ENCODE data around the gene LRRC18. TPM values are rescaled to one million over a fixed set of nuclear protein-coding genes. Genes with fewer than 3 reads are reported as not detected.

The LRRC18 gene
- total and polyA plus RNA-seq, 5 donors from 2014 or later, result not detected

- Mint-ChIP-seq H3K36me3 (no peaks in the 10 kb centered on the region), H3K4me3 (no peak overlapping the region), H3K27ac (no peak overlapping the region), H3K27me3 (no peaks in the 10 kb centered on the region), H3K4me1 (no peaks in the 10 kb centered on the region), H3K9me3 (no peaks in the 10 kb centered on the region)
- no peaks in the 10 kb centered on the region for H3K9me3 ChIP-seq (ENCODE audit: control insufficient read depth in 2 of 2, low read length in 2 of 2)
- H3K27me3 ChIP-seq (ENCODE audit: control insufficient read depth, insufficient read depth, low read length), result no peaks in the 10 kb centered on the region
- DNase-seq (no peak), ATAC-seq (ENCODE audit: low read depth in 2 of 2) (no peak)
- H3K4me3 ChIP-seq (ENCODE audit: low read depth, low read length), result no peak overlapping the region
- H3K4me1 ChIP-seq (ENCODE audit: control insufficient read depth, insufficient read depth, low read length, poor library complexity, severe bottlenecking), result no peaks in the 10 kb centered on the region
- no peaks in the 10 kb centered on the region for H3K36me3 ChIP-seq (ENCODE audit: control insufficient read depth, insufficient read depth, low read length)
- no peak overlapping the region for H3K27ac ChIP-seq (ENCODE audit: insufficient read depth, low read length, poor library complexity, severe bottlenecking)
These were observed 36.5 kb downstream of the LRRC18 start for GRCh38 chr10:48903151-48903550.

DNA sequence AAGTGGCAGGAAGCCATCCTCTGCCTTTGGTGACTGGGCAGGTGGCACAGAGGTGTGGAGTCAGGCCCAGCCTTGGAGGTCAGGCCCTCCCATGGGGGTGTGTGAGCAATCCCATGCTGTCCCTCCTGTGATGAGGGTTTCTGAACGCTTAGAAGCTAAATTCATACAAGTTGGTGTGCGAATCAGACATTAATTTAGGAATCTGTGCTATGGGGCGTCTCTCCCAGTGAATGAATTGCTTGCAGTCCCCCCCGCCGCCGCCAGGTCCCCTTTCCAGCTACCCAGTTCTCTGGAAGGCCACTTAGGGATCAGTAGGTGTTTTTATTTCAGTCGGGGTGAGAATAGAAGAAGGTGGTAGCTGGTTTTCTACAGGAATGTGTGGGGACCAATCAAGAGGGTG lies 37.5 kb downstream of the LRRC18 start:
- no peak overlapping the region for H3K27ac ChIP-seq (ENCODE audit: insufficient read depth, low read length, poor library complexity, severe bottlenecking)
- Mint-ChIP-seq H3K27me3 (no peaks in the 10 kb centered on the region), H3K36me3 (no peaks in the 10 kb centered on the region), H3K9me3 (no peaks in the 10 kb centered on the region), H3K4me3 (no peak overlapping the region), H3K27ac (no peak overlapping the region), H3K4me1 (no peaks in the 10 kb centered on the region)
- H3K4me3 ChIP-seq (ENCODE audit: low read depth, low read length), result no peak overlapping the region
- H3K9me3 ChIP-seq (ENCODE audit: control insufficient read depth in 2 of 2, low read length in 2 of 2), result no peaks in the 10 kb centered on the region
- no peaks in the 10 kb centered on the region for H3K27me3 ChIP-seq (ENCODE audit: control insufficient read depth, insufficient read depth, low read length)
- no peaks in the 10 kb centered on the region for H3K36me3 ChIP-seq (ENCODE audit: control insufficient read depth, insufficient read depth, low read length)
- no peaks in the 10 kb centered on the region for H3K4me1 ChIP-seq (ENCODE audit: control insufficient read depth, insufficient read depth, low read length, poor library complexity, severe bottlenecking)
- ATAC-seq (ENCODE audit: low read depth in 2 of 2) (no peak), DNase-seq (no peak)

DNA sequence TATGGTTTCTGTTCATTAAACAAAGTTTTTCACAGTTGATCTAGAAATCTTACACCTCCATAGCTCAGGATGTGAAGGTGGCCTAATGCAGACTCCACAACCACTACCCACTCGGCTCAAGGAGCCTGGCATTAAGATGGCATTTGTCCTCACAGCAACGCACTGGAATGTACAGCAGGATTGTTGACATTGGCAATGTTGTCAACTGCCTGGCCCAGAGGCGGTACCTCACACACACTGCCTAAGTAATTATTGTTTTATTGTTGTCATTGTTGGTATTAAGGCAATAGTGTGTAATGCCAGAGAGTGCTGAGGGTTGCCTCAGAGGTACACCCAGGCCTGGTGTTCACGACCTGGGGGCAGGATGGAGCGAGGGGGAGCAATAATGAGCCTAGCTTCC lies 38.3 kb downstream of the LRRC18 start:
- Mint-ChIP-seq H3K9me3 (no peaks in the 10 kb centered on the region), H3K27me3 (peaks cover 4% of the 10 kb centered on the region), H3K27ac (no peak overlapping the region), H3K36me3 (no peaks in the 10 kb centered on the region), H3K4me3 (no peak overlapping the region), H3K4me1 (no peaks in the 10 kb centered on the region)
- no peaks in the 10 kb centered on the region for H3K36me3 ChIP-seq (ENCODE audit: control insufficient read depth, insufficient read depth, low read length)
- H3K4me3 ChIP-seq (ENCODE audit: low read depth, low read length), result no peak overlapping the region
- H3K9me3 ChIP-seq (ENCODE audit: control insufficient read depth in 2 of 2, low read length in 2 of 2), result no peaks in the 10 kb centered on the region
- no peak overlapping the region for H3K27ac ChIP-seq (ENCODE audit: insufficient read depth, low read length, poor library complexity, severe bottlenecking)
- no peaks in the 10 kb centered on the region for H3K27me3 ChIP-seq (ENCODE audit: control insufficient read depth, insufficient read depth, low read length)
- H3K4me1 ChIP-seq (ENCODE audit: control insufficient read depth, insufficient read depth, low read length, poor library complexity, severe bottlenecking), result no peaks in the 10 kb centered on the region
- DNase-seq (no peak), ATAC-seq (ENCODE audit: low read depth in 2 of 2) (no peak)

- Histone ChIP-seq H3K27me3 (ENCODE audit: control insufficient read depth, insufficient read depth, low read length) (no peaks in the 10 kb centered on the region), H3K27ac (ENCODE audit: insufficient read depth, low read length, poor library complexity, severe bottlenecking) (no peak overlapping the region), H3K4me1 (ENCODE audit: control insufficient read depth, insufficient read depth, low read length, poor library complexity, severe bottlenecking) (no peaks in the 10 kb centered on the region), H3K4me3 (ENCODE audit: low read depth, low read length) (no peak overlapping the region), H3K9me3 (ENCODE audit: control insufficient read depth in 2 of 2, low read length in 2 of 2) (no peaks in the 10 kb centered on the region), H3K36me3 (ENCODE audit: control insufficient read depth, insufficient read depth, low read length) (no peaks in the 10 kb centered on the region)
- no peaks in the 10 kb centered on the region for H3K4me1 Mint-ChIP-seq
- H3K4me3 Mint-ChIP-seq, result no peak overlapping the region
- no peak overlapping the region for H3K27ac Mint-ChIP-seq
- peaks cover 4% of the 10 kb centered on the region for H3K27me3 Mint-ChIP-seq
- DNase-seq (no peak), ATAC-seq (ENCODE audit: low read depth in 2 of 2) (no peak)
- H3K9me3 Mint-ChIP-seq, result no peaks in the 10 kb centered on the region
- no peaks in the 10 kb centered on the region for H3K36me3 Mint-ChIP-seq
These were observed 39.3 kb downstream of the LRRC18 start for GRCh38 chr10:48900371-48900801.

DNA sequence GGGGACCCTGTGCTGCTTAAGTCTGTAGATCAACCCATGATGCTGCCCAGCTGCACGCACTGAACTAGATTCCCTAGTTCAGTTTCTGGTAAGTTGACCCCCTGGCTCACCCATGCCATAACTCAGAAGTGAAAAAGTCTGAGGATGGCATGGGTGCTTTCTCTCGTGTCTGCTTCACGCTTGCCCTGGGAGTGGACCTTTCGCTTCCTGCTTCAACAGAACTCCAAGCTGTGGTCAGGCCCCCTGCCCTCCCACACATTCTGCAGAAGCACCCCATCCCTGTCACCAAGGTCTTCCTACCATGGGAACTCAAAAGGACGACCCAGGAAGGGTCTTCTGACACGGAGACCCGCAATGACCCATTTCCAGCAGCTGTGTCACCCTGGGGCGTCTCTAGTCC lies 39.9 kb downstream of the LRRC18 start:
- H3K4me1 Mint-ChIP-seq, result no peaks in the 10 kb centered on the region
- H3K27me3 Mint-ChIP-seq, result peaks cover 4% of the 10 kb centered on the region

GRCh38 chr10:48898426-48898825 lies 41.2 kb downstream of the LRRC18 start:
- H3K9me3 ChIP-seq (ENCODE audit: control insufficient read depth in 2 of 2, low read length in 2 of 2), result no peaks in the 10 kb centered on the region
- no peaks in the 10 kb centered on the region for H3K27me3 ChIP-seq (ENCODE audit: control insufficient read depth, insufficient read depth, low read length)
- no peak overlapping the region for H3K4me3 Mint-ChIP-seq
- H3K36me3 ChIP-seq (ENCODE audit: control insufficient read depth, insufficient read depth, low read length), result no peaks in the 10 kb centered on the region
- H3K27ac Mint-ChIP-seq, result no peak overlapping the region
- no peaks in the 10 kb centered on the region for H3K9me3 Mint-ChIP-seq
- ATAC-seq (ENCODE audit: low read depth in 2 of 2) (no peak), DNase-seq (no peak)
- no peaks in the 10 kb centered on the region for H3K4me1 ChIP-seq (ENCODE audit: control insufficient read depth, insufficient read depth, low read length, poor library complexity, severe bottlenecking)
- H3K4me3 ChIP-seq (ENCODE audit: low read depth, low read length), result no peak overlapping the region
- H3K4me1 Mint-ChIP-seq, result no peaks in the 10 kb centered on the region
- H3K27me3 Mint-ChIP-seq, result peaks cover 4% of the 10 kb centered on the region
- no peaks in the 10 kb centered on the region for H3K36me3 Mint-ChIP-seq
- no peak overlapping the region for H3K27ac ChIP-seq (ENCODE audit: insufficient read depth, low read length, poor library complexity, severe bottlenecking)

More for the DNA sequence above, 39.9 kb downstream of the LRRC18 start:
- no peak overlapping the region for H3K27ac Mint-ChIP-seq
- Histone ChIP-seq H3K27ac (ENCODE audit: insufficient read depth, low read length, poor library complexity, severe bottlenecking) (no peak overlapping the region), H3K4me1 (ENCODE audit: control insufficient read depth, insufficient read depth, low read length, poor library complexity, severe bottlenecking) (no peaks in the 10 kb centered on the region), H3K27me3 (ENCODE audit: control insufficient read depth, insufficient read depth, low read length) (no peaks in the 10 kb centered on the region), H3K4me3 (ENCODE audit: low read depth, low read length) (no peak overlapping the region), H3K36me3 (ENCODE audit: control insufficient read depth, insufficient read depth, low read length) (no peaks in the 10 kb centered on the region), H3K9me3 (ENCODE audit: control insufficient read depth in 2 of 2, low read length in 2 of 2) (no peaks in the 10 kb centered on the region)
- no peak for ATAC-seq (ENCODE audit: low read depth in 2 of 2)
- H3K9me3 Mint-ChIP-seq, result no peaks in the 10 kb centered on the region
- no peak overlapping the region for H3K4me3 Mint-ChIP-seq
- no peak for DNase-seq
- H3K36me3 Mint-ChIP-seq, result no peaks in the 10 kb centered on the region

GRCh38 chr10:48897441-48897790 lies 42.2 kb downstream of the LRRC18 start:
- H3K4me3 ChIP-seq (ENCODE audit: low read depth, low read length), result no peak overlapping the region
- DNase-seq (no peak), ATAC-seq (ENCODE audit: low read depth in 2 of 2) (no peak)
- H3K27ac ChIP-seq (ENCODE audit: insufficient read depth, low read length, poor library complexity, severe bottlenecking), result no peak overlapping the region
- Mint-ChIP-seq H3K36me3 (no peaks in the 10 kb centered on the region), H3K9me3 (no peaks in the 10 kb centered on the region), H3K4me1 (no peaks in the 10 kb centered on the region), H3K4me3 (no peak overlapping the region), H3K27ac (no peak overlapping the region), H3K27me3 (peaks cover 4% of the 10 kb centered on the region)
- no peaks in the 10 kb centered on the region for H3K4me1 ChIP-seq (ENCODE audit: control insufficient read depth, insufficient read depth, low read length, poor library complexity, severe bottlenecking)
- H3K9me3 ChIP-seq (ENCODE audit: control insufficient read depth in 2 of 2, low read length in 2 of 2), result no peaks in the 10 kb centered on the region
- no peaks in the 10 kb centered on the region for H3K27me3 ChIP-seq (ENCODE audit: control insufficient read depth, insufficient read depth, low read length)
- no peaks in the 10 kb centered on the region for H3K36me3 ChIP-seq (ENCODE audit: control insufficient read depth, insufficient read depth, low read length)

DNA sequence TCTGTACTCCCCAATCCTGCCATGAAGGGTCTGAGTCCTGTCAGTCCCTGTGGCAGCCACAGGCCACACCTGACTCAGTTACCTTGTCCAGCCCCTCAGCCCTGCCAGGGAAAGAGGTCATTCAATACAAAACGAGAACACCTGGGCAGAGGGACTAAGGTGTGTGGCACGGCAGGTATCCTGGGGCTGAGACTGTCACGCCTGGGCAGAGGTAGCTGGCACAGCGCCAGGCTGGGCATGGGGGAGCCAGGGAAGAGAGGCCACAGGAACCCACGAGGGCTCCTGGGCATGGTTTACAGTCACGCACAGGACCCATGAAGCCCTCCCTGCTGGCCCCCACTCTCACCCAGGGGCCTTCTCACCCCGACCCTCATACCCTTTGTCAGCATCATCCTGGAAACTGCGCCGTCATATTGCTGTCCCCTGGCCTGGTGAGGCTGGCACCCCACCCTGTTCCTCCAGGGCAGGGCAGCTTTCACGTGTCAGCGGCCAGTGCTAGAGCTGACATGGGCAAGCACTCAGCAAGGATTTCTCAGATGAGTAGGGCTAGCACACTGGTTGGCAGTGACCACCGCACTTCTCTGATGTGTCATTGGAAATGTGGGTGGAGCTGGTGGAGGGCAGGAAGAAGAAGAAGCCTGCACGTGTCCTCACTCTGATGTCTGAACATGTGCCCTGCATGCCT lies 42.7 kb downstream of the LRRC18 start:
- no peak overlapping the region for H3K4me3 Mint-ChIP-seq
- ATAC-seq (ENCODE audit: low read depth in 2 of 2) (no peak), DNase-seq (no peak)
- no peak overlapping the region for H3K4me3 ChIP-seq (ENCODE audit: low read depth, low read length)
- H3K27ac ChIP-seq (ENCODE audit: insufficient read depth, low read length, poor library complexity, severe bottlenecking), result no peak overlapping the region
- no peaks in the 10 kb centered on the region for H3K36me3 ChIP-seq (ENCODE audit: control insufficient read depth, insufficient read depth, low read length)
- H3K27ac Mint-ChIP-seq, result no peak overlapping the region
- no peaks in the 10 kb centered on the region for H3K9me3 Mint-ChIP-seq
- H3K4me1 Mint-ChIP-seq, result no peaks in the 10 kb centered on the region
- no peaks in the 10 kb centered on the region for H3K27me3 ChIP-seq (ENCODE audit: control insufficient read depth, insufficient read depth, low read length)
- H3K36me3 Mint-ChIP-seq, result no peaks in the 10 kb centered on the region
- H3K27me3 Mint-ChIP-seq, result peaks cover 4% of the 10 kb centered on the region
- H3K4me1 ChIP-seq (ENCODE audit: control insufficient read depth, insufficient read depth, low read length, poor library complexity, severe bottlenecking), result no peaks in the 10 kb centered on the region
- no peaks in the 10 kb centered on the region for H3K9me3 ChIP-seq (ENCODE audit: control insufficient read depth in 2 of 2, low read length in 2 of 2)

All from CD4-positive, CD25-positive, alpha-beta regulatory T cell (primary cell).